ENCODE results near the gene C15orf40. TPM values are rescaled to one million over a fixed set of nuclear protein-coding genes. Genes with fewer than 3 reads are reported as not detected.
A peak's percentile ranks its signal among the peaks of the same experiment; 100 is the strongest.

The C15orf40 gene
- total RNA-seq, 1 donor from 2014 or later, result 23.1 TPM

DNA sequence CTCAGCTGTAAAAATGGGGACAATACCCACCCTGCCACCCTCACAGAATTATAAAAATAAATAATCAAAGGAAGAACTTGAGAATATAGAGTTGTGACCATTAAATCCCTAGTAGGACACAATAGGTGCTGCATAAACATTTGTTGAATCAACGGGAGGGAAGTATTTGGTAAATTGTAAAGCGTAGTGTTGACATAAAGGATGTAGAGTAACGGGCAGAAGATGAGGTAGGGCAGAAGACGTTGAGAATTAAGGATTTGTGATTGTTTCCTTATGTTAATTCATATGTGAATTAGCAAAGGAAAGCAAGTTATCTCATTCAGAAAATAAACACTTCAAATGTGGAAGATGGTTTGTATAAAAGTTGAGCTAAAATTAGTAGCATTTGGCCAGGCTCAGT is 18.3 kb downstream of the C15orf40 start:
- no peaks in the 10 kb centered on the region for H3K27me3 Mint-ChIP-seq (ENCODE audit: low read depth)
- H3K9me3 Mint-ChIP-seq, result no peaks in the 10 kb centered on the region
- H3K4me1 Mint-ChIP-seq, result no peaks in the 10 kb centered on the region
- DNase-seq (ENCODE audit: low read depth, low spot score), result no peak
- TF ChIP-seq, protein P1, sequence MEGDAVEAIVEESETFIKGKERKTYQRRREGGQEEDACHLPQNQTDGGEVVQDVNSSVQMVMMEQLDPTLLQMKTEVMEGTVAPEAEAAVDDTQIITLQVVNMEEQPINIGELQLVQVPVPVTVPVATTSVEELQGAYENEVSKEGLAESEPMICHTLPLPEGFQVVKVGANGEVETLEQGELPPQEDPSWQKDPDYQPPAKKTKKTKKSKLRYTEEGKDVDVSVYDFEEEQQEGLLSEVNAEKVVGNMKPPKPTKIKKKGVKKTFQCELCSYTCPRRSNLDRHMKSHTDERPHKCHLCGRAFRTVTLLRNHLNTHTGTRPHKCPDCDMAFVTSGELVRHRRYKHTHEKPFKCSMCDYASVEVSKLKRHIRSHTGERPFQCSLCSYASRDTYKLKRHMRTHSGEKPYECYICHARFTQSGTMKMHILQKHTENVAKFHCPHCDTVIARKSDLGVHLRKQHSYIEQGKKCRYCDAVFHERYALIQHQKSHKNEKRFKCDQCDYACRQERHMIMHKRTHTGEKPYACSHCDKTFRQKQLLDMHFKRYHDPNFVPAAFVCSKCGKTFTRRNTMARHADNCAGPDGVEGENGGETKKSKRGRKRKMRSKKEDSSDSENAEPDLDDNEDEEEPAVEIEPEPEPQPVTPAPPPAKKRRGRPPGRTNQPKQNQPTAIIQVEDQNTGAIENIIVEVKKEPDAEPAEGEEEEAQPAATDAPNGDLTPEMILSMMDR (conservative IDR thresholded peaks at IDR 0.05), result no peak
- no peak overlapping the region for H3K27ac Mint-ChIP-seq (ENCODE audit: unreplicated experiment)
- peaks cover 12% of the 10 kb centered on the region for H3K36me3 Mint-ChIP-seq (ENCODE audit: low read depth)
- H3K4me3 Mint-ChIP-seq, result no peak overlapping the region

DNA sequence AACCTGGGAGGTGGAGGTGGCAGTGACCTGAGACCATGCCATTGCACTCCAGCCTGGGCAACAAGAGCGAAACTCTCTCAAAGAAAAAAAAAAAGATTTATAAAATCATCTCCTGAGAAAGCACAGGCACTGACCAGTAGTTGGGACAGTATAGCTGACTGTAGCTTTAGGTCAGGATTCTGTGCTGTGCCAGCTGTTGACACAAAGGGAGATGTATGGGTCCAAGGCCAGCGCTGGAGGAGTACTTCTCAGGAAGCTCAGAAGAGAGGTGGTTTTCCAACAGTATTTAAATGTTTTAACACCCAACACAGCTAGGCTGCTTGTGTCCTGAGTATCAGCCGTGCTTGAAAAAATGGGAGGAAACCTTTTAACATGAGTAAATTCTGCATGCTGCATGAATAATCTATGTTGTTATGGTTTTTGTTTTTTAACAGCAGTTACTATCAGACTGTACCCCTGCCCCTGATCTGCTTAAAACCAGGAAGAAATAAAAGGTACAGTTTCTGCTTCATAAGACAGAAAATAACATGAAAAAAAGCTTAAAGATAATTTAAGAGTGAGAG is 18.9 kb downstream of the C15orf40 start:
- Mint-ChIP-seq H3K27ac (ENCODE audit: unreplicated experiment) (no peak overlapping the region), H3K4me3 (no peak overlapping the region), H3K9me3 (no peaks in the 10 kb centered on the region), H3K27me3 (ENCODE audit: low read depth) (no peaks in the 10 kb centered on the region), H3K36me3 (ENCODE audit: low read depth) (peaks cover 12% of the 10 kb centered on the region), H3K4me1 (peaks cover under 1% of the 10 kb centered on the region)
- TF ChIP-seq, protein P1 (conservative IDR thresholded peaks at IDR 0.05), result no peak
- DNase-seq (ENCODE audit: low read depth, low spot score), result no peak

DNA sequence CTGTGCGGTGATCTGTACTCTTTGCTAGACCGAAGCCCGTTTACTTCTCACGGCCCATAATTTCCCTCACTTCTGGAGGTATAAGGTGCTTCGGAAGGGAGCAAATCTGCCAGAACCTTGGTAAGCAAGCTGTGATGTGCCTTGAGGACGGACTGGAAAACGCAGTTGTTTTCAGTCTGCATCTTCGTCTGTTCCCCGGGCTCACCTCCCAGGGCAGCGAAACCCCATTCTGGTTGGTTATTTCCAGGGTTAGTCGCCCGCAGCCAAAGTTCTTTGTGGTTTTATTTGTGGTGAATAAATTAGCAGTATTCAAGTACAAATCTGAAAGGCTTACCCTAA is 25.0 kb downstream of the C15orf40 start:
- TF ChIP-seq, protein P1 (conservative IDR thresholded peaks at IDR 0.05), result no peak
- H3K36me3 Mint-ChIP-seq (ENCODE audit: low read depth), result peaks cover 12% of the 10 kb centered on the region
- peaks cover 27% of the 10 kb centered on the region for H3K4me1 Mint-ChIP-seq
- H3K27me3 Mint-ChIP-seq (ENCODE audit: low read depth), result no peaks in the 10 kb centered on the region
- peak overlapping the region; percentile 97 for H3K4me3 Mint-ChIP-seq
- peaks cover 4% of the 10 kb centered on the region for H3K9me3 Mint-ChIP-seq
- peak overlapping the region; percentile 94 for H3K27ac Mint-ChIP-seq (ENCODE audit: unreplicated experiment)
- DNase-seq (ENCODE audit: low read depth, low spot score), result no peak

DNA sequence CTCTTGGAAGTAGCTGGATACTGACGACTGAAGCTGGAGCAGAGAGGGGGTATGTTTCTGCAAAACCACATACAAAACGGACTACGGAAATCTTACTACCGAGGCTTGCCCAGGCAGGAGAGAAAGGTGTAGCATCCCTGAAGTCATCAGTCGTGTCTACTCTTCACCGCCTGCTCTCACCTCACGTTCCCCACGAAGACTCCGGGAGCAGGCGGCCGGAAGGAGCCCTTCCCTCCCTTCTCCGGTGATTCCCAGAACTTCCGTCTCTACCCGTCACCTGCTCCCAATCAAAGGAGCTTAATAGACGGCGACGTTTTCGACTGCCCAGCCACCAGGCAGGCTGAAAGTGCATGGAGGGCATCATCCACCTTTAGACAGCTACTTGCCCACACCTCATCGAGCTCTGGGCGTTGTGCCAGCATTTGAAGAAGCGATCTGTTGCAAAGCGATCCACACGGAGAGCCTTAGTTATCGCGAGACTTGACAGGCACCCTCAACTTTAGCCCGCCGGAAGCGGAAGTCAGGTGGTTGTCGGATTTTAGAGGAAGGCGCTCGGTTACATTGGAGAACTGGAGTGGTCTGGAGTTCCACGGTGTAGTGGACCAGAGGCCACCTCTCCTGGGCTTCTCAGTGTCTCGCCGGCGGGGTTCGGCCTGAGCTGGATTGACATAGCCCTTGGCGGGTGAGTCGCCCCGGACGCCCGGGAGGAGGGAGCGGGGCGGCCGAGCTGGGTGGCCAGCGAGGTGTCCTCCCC is 25.6 kb downstream of the C15orf40 start, which contains the start of gene RAMAC:
Gene RAMAC (plus strand): TSS at position 523 of the 754 bp plus-strand sequence. CDS start 2,809 bp downstream, outside the sequence.
- peaks cover 27% of the 10 kb centered on the region for H3K4me1 Mint-ChIP-seq

DNA sequence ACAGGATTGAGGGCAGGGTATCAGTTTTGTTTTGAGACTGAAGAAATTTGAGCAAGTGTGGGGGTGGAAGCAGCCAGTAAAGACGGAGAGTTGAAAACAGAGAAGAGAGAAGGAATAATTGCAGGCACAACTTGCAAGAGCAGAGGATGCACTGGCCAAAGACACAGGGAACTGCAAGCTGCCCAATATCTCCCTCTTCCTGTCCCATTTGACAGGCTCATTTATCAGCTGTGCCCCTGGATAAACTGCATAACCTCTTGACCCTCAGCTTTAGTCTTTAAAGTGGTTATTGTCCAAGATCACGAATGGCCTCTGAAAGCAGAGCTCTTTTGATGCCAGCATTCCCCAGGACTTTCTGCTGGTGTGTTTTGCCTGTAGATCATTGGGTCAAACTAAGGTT is 30.5 kb downstream of the C15orf40 start:
- Mint-ChIP-seq H3K36me3 (ENCODE audit: low read depth) (peaks cover 2% of the 10 kb centered on the region), H3K4me1 (peaks cover 14% of the 10 kb centered on the region), H3K27me3 (ENCODE audit: low read depth) (no peaks in the 10 kb centered on the region), H3K9me3 (peaks cover 4% of the 10 kb centered on the region), H3K27ac (ENCODE audit: unreplicated experiment) (no peak overlapping the region), H3K4me3 (no peak overlapping the region)
- TF ChIP-seq, protein P1 (conservative IDR thresholded peaks at IDR 0.05), result no peak
- no peak for DNase-seq (ENCODE audit: low read depth, low spot score)

More for the DNA sequence above, 25.6 kb downstream of the C15orf40 start, which contains the start of gene RAMAC:
- H3K27me3 Mint-ChIP-seq (ENCODE audit: low read depth), result no peaks in the 10 kb centered on the region
- TF ChIP-seq, protein P1 (conservative IDR thresholded peaks at IDR 0.05), result no peak
- H3K27ac Mint-ChIP-seq (ENCODE audit: unreplicated experiment), result peak within 1 kb of the TSS; percentile 99
- peaks cover 12% of the 10 kb centered on the region for H3K36me3 Mint-ChIP-seq (ENCODE audit: low read depth)
- DNase-seq (ENCODE audit: low read depth, low spot score), result peak; percentile 77
- H3K9me3 Mint-ChIP-seq, result peaks cover 4% of the 10 kb centered on the region
- H3K4me3 Mint-ChIP-seq, result peak within 1 kb of the TSS; percentile 97
